ENCODE results near the gene AICDA. TPM values are rescaled to one million over a fixed set of nuclear protein-coding genes. Genes with fewer than 3 reads are reported as not detected.

AICDA gene
- total RNA-seq, 1 donor from 2014 or later = 0.75 TPM

DNA sequence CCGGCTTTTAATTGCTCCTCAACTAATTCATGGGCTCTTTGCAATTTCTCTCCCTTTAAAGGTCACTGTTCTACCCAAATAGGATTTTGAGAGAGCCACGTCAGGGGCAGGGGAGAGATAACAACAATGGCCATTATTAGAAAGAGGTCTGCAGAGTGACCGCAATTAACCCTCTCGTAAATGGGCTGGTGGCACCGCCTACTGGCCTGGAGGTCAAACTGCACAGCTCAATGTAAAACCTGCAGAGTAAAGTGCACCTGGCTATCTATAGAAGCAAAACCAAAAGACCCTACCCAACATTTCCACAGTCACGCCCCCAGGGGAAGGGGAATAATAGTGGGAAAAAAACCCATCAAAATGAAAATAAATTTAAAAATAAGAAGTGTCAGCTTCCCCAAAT, 50.3 kb downstream of the AICDA start:
- no peaks in the 10 kb centered on the region for H3K4me1 ChIP-seq
- H3K9me3 ChIP-seq = no peaks in the 10 kb centered on the region
- ATAC-seq (no peak), DNase-seq (no peak)
- no peaks in the 10 kb centered on the region for H3K36me3 ChIP-seq
- intact Hi-C loops (cut with DNase I) = no loop called here
- no peak overlapping the region for H3K4me3 ChIP-seq
- no peak overlapping the region for H3K27ac ChIP-seq
- H3K27me3 ChIP-seq = no peaks in the 10 kb centered on the region
- no peak for TF ChIP-seq CTCF (IDR thresholded peaks at IDR 0.05)

DNA sequence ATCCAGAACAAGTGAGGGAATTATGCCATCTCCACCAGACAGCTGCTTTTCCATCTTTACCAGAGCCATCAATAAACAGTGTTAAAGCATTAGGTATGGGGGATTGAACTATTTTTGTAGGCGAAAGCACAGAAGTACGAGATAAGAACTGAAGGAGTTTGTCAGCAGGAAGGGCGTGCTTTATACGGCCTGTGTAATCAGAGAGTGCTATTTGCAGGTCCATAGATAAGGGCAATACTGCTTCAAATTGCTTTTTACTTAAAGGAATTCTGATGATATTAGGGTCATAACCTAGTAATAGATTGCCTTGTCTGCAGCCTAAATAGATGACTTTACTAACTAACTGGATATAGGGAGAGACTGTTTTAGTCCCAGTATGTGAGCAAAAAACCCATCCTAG, 51.6 kb downstream of the AICDA start:
- ATAC-seq (no peak), DNase-seq (no peak)
- Histone ChIP-seq H3K36me3 (no peaks in the 10 kb centered on the region), H3K27ac (no peak overlapping the region), H3K4me1 (no peaks in the 10 kb centered on the region), H3K4me3 (no peak overlapping the region), H3K9me3 (no peaks in the 10 kb centered on the region), H3K27me3 (no peaks in the 10 kb centered on the region)
- no peak for TF ChIP-seq CTCF (IDR thresholded peaks at IDR 0.05)
- intact Hi-C loops (cut with DNase I) = no loop called here

- Histone ChIP-seq H3K4me3 (no peak overlapping the region), H3K27ac (no peak overlapping the region), H3K9me3 (no peaks in the 10 kb centered on the region), H3K4me1 (no peaks in the 10 kb centered on the region), H3K36me3 (no peaks in the 10 kb centered on the region), H3K27me3 (no peaks in the 10 kb centered on the region)
- DNase-seq (no peak), ATAC-seq (no peak)
- no peak for TF ChIP-seq CTCF (IDR thresholded peaks at IDR 0.05)
- intact Hi-C loops (cut with DNase I) = no loop called here
Measured at GRCh38 chr12:8559676-8560075, 53.0 kb downstream of the AICDA start.

GRCh38 chr12:8556531-8557097, 56.0 kb downstream of the AICDA start:
- DNase-seq = no peak
- Histone ChIP-seq H3K4me1 (no peaks in the 10 kb centered on the region), H3K27me3 (no peaks in the 10 kb centered on the region), H3K36me3 (no peaks in the 10 kb centered on the region), H3K27ac (no peak overlapping the region), H3K4me3 (no peak overlapping the region), H3K9me3 (no peaks in the 10 kb centered on the region)
- intact Hi-C loops (cut with DNase I) = no loop called here
- no peak for TF ChIP-seq CTCF (IDR thresholded peaks at IDR 0.05)
- no peak for ATAC-seq

- no peaks in the 10 kb centered on the region for H3K4me1 ChIP-seq
- no peaks in the 10 kb centered on the region for H3K27me3 ChIP-seq
- DNase-seq (no peak), ATAC-seq (no peak)
- no peak overlapping the region for H3K27ac ChIP-seq
- no peaks in the 10 kb centered on the region for H3K9me3 ChIP-seq
- no peaks in the 10 kb centered on the region for H3K36me3 ChIP-seq
- H3K4me3 ChIP-seq = no peak overlapping the region
- no peak for TF ChIP-seq CTCF (IDR thresholded peaks at IDR 0.05)
- intact Hi-C loops (cut with DNase I) = no loop called here
Measured at GRCh38 chr12:8554451-8555195, 58.0 kb downstream of the AICDA start.

Measured in upper lobe of right lung (tissue), 1 donor.